HG03103 (cell line): Measurements from ENCODE around the gene C6orf62.
"Not testable (repeated sequence)": the region's sequence is repeated elsewhere in the genome, so short reads cannot be mapped to it uniquely, and the experiment has no call there.

ENCODE experiments used
- ATAC-seq: cut with Tn5 transposase; IDR thresholded peaks from one replicate; pipeline ENCODE4 v1.9.1; 2021; ENCODE audit warnings: low read depth; ENCODE audit not compliant: unreplicated experiment

Gene C6orf62

GRCh38 chr6:24719125-24719971, at the start of gene C6orf62:
TSS of gene C6orf62 (minus strand) at chr6:24719154. CDS start at chr6:24718668, 486 bp downstream.
- no peak for ATAC-seq

DNA sequence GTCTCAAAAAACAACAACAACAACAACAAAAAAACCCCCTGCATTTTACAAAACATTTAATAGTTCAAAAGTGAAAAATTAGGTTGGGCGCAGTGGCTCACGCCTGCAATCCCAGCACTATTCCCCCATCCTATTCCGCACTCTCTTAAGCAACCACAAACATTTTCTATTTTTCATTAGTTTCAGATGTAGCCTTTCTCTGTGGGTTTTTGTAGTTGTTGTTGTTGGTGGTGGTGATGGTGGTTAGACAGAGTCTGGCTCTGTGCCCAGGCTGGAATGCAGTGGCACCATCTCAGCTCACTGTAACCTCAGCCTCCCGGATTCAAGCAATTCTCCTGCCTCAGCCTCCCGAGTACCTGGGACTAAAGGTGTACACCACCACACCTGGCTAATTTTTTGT, 49.4 kb upstream of the C6orf62 start:
- ATAC-seq = no peak

- no peak for ATAC-seq
These were observed 47.9 kb upstream of the C6orf62 start for GRCh38 chr6:24766680-24767462.

GRCh38 chr6:24765968-24766367, 47.0 kb upstream of the C6orf62 start:
- ATAC-seq = not testable (repeated sequence)

- ATAC-seq = not testable (repeated sequence)
These were observed 46.2 kb upstream of the C6orf62 start for GRCh38 chr6:24764833-24765828.

DNA sequence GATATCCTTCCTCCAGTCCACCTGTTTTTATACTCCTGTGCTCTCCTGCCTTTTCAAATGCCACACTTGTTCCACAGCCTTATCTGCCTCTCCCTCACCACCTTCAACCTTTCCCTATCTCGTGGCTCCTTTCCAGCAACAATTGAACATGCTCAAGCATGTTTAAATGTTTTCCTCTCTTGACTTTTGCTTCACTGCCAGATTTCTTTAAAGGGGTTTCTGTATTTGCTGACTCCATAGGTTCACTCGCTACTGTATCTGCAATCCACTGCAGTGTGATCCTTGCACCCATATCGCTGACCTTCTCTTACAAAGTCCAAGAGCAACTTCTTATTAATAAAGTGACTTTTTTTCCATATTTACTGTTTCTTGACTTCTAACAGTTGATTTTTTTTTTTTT, 44.6 kb upstream of the C6orf62 start:
- no peak for ATAC-seq

DNA sequence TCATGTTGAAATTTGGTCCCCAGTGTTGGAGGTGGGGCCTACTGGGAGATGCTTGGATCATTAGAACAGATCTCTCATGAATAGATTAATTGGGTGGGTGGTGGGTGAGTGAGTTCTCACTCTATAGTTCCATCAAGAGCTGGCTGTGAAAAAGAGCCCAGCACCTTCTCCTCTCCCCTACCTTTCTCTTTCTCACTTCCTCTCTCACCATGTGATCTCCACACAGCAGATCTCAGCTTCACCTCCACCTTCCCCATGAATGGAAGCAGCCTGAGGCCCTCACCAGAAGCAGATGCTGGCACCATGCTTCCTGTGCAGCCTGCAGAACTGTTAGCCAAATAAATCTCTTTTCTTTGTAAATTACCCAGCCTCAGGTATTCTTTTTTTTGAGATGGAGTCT, 42.9 kb upstream of the C6orf62 start:
- no peak for ATAC-seq

DNA sequence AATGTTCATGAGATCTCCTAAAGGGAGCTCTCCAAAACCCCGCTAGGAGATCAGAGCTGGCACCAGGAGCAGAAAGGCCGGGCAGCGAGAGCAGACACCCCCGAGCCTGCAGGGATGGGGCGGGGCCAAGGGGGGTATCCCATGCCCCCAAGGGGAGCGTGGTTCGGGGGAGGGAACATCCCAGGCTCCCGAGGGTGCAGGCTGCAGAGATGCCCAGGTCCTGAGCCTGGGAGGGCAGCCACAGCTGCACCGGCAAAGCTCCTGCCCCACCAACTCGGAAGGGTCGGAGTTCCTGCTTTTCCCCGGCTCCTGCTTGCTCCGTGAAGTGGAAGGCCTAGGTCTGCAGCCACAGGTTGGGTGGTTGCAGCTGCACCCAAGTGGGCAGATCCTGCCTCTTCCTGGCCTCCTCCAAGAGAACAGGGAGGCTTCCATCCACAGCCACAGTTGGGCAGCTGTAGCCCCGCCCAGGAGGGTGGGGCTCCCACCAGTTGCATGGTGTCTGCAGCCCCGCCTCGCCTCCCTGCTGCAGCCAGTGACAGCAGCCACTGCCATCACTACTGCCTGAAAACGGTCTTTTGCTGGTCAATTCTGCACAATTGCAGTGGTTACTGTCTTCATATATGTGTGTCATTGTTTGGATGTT, 42.4 kb upstream of the C6orf62 start:
- no peak for ATAC-seq

DNA sequence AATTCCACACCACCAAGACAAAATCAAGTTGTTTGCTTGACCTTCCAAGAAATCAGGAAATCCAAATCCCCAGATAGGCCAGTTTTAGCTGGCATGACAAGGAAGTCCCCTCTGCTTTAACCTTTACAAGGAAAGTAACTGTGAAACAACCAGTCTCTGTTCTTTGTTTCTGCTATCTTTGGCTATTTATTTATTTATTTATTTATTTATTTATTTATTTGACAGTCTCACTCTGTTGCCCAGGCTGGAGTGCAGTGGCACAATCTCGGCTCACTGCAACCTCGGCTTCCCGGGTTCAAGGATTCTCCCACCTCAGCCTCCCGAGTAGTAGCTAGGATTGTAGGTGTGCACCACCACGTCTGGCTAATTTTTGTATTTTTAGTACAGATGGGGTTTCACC, 41.3 kb upstream of the C6orf62 start:
- ATAC-seq = no peak

- ATAC-seq = no peak
These were observed 40.8 kb upstream of the C6orf62 start for GRCh38 chr6:24759718-24760117.

DNA sequence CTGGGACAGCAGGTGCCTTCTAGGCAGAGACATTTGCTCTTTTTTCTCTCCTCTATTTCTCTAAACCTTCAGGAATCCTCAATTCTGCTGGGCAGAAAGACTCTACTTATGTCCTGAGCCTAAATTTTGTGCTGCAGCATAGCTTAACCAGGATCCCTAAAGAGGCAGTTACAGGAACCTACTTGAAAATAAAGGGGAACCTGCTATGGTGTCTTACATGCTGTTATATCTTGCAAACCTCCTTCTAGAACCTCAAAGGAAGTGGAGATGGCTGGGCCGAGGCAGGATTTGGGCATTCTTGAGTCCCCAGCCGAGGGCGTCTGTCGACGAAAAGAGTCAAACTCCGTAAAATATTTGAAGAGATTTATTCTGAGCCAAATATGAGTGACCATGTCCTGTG, 38.7 kb upstream of the C6orf62 start:
- no peak for ATAC-seq

GRCh38 chr6:24755279-24755678, 36.3 kb upstream of the C6orf62 start:
- no peak for ATAC-seq

DNA sequence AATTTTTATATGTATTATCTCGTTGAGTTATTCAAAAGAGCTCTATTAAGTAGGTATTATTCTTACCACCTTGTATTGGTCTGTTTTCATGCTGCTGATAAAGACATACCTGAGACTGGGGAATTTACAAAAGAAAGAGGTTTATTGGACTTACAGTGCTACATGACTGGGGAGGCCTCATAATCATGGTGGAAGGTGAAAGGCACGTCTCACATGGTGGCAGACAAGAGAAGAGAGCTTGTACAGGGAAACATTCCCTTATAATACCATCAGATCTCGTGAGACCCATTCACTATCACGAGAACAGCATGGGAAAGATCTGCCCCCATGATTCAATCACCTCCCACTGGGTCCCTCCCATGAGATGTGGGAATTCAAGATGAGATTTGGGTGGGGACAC, 35.4 kb upstream of the C6orf62 start:
- not testable (repeated sequence) for ATAC-seq

DNA sequence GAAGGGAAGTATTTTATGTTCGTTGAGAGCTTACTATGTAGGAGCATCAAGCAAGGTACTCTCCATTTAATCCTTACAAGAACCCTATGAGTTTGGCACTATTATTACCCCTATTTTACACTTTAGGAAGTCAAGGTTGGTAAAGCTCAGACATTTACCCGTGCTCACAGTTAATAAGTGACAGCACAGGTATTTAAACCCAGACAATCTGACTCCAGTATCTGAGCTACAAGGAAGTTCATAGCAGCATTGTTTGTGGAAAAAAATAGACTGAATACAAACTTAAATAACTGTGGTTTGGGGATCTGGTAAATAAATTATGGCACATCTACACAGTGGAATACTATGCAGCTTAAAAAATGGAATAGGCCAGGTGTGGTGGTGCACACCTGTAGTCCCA, 34.6 kb upstream of the C6orf62 start:
- no peak for ATAC-seq

DNA sequence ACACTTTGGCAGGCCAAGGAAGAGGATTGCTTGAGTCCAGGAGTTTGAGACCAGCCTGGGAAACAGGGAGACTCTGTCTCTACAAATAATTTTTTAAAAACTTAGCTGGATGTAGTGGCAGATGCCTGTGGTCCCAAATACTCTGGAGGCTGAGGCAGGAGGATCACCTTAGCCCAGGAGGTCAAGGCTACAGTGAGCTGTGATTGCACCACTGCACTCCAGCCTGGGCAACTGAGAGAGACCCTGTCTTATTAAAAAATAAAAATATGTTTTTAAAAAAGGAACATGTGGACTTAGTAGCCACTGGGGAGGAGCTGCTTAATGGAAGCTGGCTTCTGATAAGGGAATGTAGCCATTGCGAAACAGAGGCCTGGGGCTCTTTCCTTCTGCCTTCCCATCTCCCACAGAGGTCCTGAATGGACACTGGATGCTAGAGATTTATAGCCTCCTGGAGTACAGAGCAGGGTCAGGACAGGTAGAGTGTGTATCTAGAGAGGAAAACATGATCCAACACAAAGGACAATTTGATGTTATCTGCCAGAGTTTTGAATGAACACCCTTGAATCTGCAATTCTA, 34.1 kb upstream of the C6orf62 start:
- ATAC-seq = no peak

- no peak for ATAC-seq
These were observed 33.5 kb upstream of the C6orf62 start for GRCh38 chr6:24752503-24752902.

GRCh38 chr6:24750878-24751277, 31.9 kb upstream of the C6orf62 start:
- ATAC-seq = not testable (repeated sequence)

- ATAC-seq = no peak
These were observed 30.3 kb upstream of the C6orf62 start for GRCh38 chr6:24749297-24749696.

- no peak for ATAC-seq
These were observed 26.0 kb upstream of the C6orf62 start for GRCh38 chr6:24744911-24745310.

- no peak for ATAC-seq
These were observed 25.0 kb upstream of the C6orf62 start for GRCh38 chr6:24743944-24744335.
